ENCODE measurements around the gene STOML2. TPM values are rescaled to one million over a fixed set of nuclear protein-coding genes. Genes with fewer than 3 reads are reported as not detected.

The STOML2 gene
- polyA plus RNA-seq, 5 donors = 93.1 to 111 (median 100.0) TPM

- no peak for DNase-seq
These were observed 6.1 kb upstream of the STOML2 start for GRCh38 chr9:35108946-35109575.

- DNase-seq = no peak
These were observed 5.5 kb upstream of the STOML2 start for GRCh38 chr9:35108461-35108860.

GRCh38 chr9:35107297-35108290, 4.7 kb upstream of the STOML2 start:
- no peak for DNase-seq

GRCh38 chr9:35106343-35106730, 3.4 kb upstream of the STOML2 start:
- DNase-seq = no peak

GRCh38 chr9:35105571-35106342, 2.8 kb upstream of the STOML2 start:
- DNase-seq = no peak

- no peak for DNase-seq
These were observed 2.2 kb upstream of the STOML2 start for GRCh38 chr9:35105126-35105525.

GRCh38 chr9:35104586-35104985, 1.7 kb upstream of the STOML2 start:
- no peak for DNase-seq

- no peak for DNase-seq
These were observed 795 bp upstream of the STOML2 start for GRCh38 chr9:35103660-35104191.

GRCh38 chr9:35102465-35102768, 514 bp downstream of the STOML2 start:
- no peak for DNase-seq

GRCh38 chr9:35097573-35097972, 5.4 kb downstream of the STOML2 start:
- DNase-seq = no peak

- DNase-seq = peak; percentile 82 to 84
These were observed 6.7 kb downstream of the STOML2 start, which contains the start of gene PIGO for GRCh38 chr9:35096035-35096849. TSS of gene PIGO (minus strand) at chr9:35096591. CDS start at chr9:35095565, 1,026 bp downstream.

- no peak for DNase-seq
These were observed 11.4 kb downstream of the STOML2 start for GRCh38 chr9:35091536-35091935.

- no peak for DNase-seq
These were observed 13.5 kb downstream of the STOML2 start for GRCh38 chr9:35089434-35089833.

- no peak for DNase-seq
These were observed 17.9 kb downstream of the STOML2 start for GRCh38 chr9:35085078-35085477.

GRCh38 chr9:35079426-35080341, 23.2 kb downstream of the STOML2 start, which contains the start of gene FANCG:
TSS of gene FANCG (minus strand) at chr9:35079942. CDS start at chr9:35079524, 418 bp downstream.
- peak; percentile 89 to 92 for DNase-seq

GRCh38 chr9:35079041-35079425, 23.9 kb downstream of the STOML2 start:
- DNase-seq = no peak

- DNase-seq = no peak
These were observed 24.9 kb downstream of the STOML2 start for GRCh38 chr9:35078066-35078465.

- DNase-seq = no peak
These were observed 26.1 kb downstream of the STOML2 start for GRCh38 chr9:35076848-35077247.

- no peak for DNase-seq
These were observed 27.6 kb downstream of the STOML2 start for GRCh38 chr9:35075358-35075757.

- DNase-seq = no peak
These were observed 28.1 kb downstream of the STOML2 start for GRCh38 chr9:35074791-35075190.
